ENCODE data around the gene HSPA8.

DNA sequence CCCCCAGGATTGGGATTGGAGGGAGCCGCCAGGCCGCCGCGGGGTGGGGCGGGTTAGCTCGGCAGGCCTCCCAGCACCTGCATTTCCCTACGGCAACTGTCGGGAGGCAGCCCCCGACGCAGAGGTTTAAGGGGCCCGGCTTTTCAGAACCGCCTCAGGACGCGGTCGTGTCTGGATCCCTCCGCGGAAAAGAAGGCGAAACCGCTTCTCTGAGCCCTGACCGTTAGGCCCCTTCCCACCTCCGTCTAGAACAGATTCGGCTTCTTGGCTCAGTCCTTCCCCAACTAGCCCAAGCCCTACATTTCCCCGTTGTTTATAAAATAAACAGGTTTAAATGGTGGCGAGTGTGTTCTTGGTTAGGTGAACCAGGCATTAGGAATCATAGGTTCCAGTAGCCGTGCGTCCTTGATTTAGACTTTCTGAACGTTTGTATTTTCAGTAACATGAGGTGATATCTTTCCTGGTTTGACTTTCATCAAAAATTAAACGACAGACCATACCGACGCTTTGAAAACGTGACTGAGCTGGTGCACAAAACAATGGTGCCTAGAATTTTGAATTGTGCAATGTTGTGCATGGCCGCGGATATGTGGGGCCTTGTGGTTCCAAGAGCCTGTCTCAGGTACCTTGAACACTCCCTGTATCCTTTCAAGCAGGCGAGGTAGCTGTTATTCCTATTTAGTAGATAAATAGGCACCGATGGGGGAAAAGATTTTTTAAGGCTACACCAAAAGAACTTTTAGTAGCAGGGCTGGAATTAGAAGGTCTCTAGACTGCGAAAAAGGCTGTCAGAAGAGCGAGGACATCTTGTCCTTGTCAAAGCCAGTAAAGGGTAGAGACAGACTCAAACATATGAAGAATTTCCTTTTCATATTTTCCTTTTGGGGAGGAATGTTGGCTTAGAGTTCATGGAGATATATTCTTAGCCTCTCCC is 1.2 kb upstream of the HSPA8 start:
- TF ChIP-seq, protein P1, sequence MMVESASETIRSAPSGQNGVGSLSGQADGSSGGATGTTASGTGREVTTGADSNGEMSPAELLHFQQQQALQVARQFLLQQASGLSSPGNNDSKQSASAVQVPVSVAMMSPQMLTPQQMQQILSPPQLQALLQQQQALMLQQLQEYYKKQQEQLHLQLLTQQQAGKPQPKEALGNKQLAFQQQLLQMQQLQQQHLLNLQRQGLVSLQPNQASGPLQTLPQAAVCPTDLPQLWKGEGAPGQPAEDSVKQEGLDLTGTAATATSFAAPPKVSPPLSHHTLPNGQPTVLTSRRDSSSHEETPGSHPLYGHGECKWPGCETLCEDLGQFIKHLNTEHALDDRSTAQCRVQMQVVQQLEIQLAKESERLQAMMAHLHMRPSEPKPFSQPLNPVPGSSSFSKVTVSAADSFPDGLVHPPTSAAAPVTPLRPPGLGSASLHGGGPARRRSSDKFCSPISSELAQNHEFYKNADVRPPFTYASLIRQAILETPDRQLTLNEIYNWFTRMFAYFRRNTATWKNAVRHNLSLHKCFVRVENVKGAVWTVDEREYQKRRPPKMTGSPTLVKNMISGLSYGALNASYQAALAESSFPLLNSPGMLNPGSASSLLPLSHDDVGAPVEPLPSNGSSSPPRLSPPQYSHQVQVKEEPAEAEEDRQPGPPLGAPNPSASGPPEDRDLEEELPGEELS (CRISPR knock-in tag; IDR thresholded peaks at IDR 0.05) = no peak
- TF ChIP-seq, protein P2, sequence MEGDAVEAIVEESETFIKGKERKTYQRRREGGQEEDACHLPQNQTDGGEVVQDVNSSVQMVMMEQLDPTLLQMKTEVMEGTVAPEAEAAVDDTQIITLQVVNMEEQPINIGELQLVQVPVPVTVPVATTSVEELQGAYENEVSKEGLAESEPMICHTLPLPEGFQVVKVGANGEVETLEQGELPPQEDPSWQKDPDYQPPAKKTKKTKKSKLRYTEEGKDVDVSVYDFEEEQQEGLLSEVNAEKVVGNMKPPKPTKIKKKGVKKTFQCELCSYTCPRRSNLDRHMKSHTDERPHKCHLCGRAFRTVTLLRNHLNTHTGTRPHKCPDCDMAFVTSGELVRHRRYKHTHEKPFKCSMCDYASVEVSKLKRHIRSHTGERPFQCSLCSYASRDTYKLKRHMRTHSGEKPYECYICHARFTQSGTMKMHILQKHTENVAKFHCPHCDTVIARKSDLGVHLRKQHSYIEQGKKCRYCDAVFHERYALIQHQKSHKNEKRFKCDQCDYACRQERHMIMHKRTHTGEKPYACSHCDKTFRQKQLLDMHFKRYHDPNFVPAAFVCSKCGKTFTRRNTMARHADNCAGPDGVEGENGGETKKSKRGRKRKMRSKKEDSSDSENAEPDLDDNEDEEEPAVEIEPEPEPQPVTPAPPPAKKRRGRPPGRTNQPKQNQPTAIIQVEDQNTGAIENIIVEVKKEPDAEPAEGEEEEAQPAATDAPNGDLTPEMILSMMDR (IDR thresholded peaks at IDR 0.05) = no peak
- TF ChIP-seq, protein P3, sequence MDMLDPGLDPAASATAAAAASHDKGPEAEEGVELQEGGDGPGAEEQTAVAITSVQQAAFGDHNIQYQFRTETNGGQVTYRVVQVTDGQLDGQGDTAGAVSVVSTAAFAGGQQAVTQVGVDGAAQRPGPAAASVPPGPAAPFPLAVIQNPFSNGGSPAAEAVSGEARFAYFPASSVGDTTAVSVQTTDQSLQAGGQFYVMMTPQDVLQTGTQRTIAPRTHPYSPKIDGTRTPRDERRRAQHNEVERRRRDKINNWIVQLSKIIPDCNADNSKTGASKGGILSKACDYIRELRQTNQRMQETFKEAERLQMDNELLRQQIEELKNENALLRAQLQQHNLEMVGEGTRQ (CRISPR knock-in tag; IDR thresholded peaks at IDR 0.05) = no peak

Measured in WTC11 (cell line).